ENCODE results near the gene SH2D3C.
A peak's percentile ranks its signal among the peaks of the same experiment; 100 is the strongest.

The SH2D3C gene

DNA sequence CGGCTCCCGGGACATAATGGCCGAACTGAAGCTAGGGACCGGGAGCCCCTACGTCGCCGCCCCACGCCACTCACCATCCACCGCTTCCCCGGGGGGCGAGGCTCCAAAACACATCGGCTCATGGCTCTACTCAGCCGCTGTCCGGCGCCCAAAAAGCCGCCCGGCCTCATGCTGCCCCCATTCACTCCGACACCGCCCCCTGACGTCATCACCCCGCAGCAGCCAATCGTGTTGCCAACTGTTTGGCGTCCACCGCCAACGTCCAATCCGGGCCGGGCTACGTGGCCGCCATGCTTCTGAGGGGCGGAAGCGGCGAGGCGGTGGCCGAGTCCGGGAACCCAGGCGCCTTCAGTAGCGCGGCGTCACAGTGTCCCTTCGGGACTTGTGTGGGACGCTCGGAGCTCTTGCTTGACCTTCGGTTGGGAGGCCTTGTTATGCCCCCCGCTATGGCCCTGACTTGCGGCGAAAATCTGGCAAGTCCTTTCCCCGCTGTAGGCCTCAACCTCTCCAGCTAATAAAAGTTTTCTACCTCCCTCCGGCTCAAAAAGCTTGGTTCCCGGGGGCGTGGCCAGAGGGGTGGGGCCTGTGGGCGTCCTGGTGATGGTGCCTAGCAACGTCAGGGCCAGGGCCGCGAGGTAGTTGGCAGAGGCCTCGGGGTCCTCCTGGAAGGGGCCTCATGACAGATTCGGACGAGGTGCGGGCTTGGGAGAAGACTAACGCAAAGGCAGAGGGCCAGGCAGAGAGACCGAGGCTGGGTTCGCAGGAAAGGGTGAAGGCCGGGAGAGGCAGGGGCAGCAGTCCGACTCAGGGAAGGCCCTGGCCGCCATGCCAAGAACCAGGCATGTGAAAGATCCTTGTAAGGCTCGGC lies 62.8 kb downstream of the SH2D3C start, which contains the start of the genes PTRH1 and TTC16:
Gene PTRH1 (minus strand): TSS at position 194 of the 868 bp plus-strand sequence. CDS start 24 bp downstream, at position 170.
Gene TTC16 (plus strand): TSS at position 610 of the 868 bp plus-strand sequence. CDS start 67 bp downstream, at position 677.
- DNase-seq = peak; percentile 94

DNA sequence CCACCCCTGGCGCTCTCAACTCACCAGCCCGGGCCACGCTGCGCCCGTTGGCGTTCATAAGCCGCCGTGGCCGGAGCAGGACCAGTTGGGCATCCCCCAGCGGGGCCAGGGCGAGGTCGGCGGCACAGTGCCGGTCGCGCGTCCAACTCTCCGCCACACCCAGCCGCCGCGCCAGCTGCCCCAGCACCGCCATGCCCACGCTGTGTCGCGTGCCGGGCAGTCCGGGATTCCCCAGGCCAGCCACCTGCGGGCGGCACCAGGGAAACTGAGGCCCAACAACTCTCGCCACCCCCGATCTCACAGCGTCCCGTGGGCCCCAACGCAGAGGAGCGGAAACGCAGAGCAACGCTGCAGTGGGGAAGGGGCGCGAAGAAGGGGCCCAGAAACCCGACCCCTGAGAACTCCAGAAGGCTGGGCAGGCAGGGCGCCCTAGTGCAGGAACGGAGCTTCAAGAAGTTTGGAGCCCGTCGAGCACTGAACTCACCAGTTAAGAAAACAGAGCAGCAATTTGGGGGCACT lies 63.5 kb downstream of the SH2D3C start:
- DNase-seq = no peak

DNA sequence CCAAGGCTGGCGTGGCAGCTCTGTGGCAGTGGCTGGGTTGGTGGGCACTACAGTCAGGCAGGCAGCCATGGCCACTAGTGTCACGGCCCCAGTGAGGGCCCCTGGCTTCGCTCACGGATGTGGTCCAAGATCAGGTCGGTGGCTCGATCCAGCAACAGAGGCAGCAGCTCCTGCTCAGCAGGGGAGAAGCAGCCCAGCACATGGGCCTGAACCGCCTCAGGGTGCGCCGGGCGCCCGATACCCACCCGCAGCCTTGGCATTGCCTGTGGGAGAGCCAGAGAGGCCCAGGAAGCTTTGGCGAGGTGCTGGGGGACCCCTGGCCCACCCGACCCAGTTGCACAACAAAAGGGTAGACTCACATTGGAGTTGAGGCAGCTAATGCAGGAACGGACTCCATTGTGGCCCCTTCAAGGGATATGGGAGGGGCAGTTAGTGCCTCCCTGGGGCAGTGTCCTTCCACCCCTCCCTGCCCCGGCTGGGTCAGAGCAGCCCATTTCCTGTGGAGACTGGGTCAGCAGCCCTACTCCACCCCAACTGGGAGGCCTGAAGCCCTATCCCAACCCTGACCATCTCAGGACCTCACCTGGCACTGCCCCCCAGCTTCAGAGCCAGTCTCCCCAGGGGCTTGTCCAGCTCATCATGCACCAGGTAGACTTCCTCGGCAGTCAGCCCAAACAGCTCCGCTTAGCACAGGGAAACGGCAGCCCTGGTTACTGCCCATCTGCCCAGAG lies 64.3 kb downstream of the SH2D3C start:
- no peak for DNase-seq

DNA sequence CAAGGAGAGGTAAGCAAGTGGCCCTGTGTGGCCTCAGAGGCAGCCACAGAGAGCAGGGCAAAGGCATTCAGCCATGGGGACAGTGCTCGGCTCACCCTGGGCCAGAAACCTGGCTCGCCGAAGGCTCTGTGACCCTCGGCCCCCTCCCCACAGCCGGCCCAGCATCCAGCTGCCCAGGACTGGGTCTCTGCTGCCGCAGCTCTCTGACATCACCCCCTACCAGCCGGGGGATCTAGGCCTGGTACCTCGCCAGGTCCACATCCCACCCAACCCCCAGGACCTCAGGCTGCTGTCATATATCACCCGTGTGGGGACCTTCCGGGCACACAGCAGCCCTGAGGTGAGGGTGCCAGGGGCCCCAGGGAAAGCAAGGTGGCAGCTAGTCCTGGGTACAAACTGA lies 65.6 kb downstream of the SH2D3C start:
- no peak for DNase-seq

DNA sequence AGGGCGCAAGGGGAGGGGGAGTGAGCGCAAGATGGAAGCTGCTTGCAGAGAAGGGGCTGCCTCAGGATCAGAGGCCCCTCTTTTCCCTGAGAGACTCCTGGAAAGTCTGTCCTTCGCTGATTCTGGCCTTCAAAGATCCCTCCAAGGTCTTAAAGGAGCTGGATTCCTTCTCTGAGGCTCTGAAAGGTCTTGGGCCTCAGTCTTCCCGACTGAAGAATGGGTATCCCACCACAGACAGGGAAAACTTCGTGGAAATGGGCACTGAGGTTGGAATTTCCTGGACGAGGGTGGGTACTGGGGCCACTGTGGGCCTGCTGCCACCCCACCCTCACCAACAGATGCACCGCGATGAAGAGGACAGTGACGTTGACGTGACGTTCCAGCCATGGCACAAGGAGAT lies 66.1 kb downstream of the SH2D3C start:
- DNase-seq = no peak

DNA sequence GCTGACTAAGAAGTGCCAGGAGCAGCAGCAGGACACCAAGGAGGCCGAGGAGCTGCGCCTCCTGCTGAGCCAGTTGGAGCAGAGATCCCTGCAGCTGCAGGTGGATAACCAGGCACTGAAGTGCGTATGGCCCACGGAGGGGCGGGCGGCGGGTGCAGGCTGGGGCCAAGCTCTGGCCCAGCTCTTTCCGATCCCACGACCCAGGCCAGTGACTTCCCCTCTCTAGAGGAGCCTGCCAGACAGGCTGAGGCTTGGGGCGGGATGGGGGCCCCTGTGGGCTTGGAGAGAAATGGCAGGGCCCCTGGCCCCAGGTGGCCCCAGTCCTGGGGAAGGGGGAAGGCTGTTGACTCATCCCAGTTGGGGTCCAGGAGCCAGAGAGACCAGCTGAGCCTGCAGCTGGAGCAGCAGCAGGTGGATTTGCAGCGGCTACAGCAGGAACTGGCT lies 66.6 kb downstream of the SH2D3C start:
- no peak for DNase-seq

DNA sequence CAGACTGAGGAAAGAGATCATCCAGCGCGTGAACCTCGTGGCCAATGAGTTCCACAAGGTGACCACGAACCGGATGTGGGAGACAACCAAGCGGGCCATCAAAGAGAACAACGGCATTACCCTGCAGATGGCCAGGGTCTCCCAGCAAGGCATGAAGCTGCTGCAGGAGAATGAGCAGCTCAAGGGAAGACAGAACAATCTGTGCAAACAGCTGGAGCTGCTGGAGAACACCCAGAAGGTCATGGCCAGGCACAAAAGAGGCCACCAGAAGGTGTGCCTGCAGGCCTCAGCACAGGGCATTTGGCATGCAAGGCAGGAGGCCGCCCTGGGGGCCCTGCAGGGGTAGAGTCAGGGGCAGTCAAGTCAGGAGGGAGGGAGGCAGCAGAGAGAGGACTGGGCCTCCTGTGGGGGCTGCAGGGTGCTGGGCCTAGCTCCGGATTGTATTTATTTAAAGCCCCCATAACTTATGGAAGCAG lies 67.2 kb downstream of the SH2D3C start:
- DNase-seq = no peak

DNA sequence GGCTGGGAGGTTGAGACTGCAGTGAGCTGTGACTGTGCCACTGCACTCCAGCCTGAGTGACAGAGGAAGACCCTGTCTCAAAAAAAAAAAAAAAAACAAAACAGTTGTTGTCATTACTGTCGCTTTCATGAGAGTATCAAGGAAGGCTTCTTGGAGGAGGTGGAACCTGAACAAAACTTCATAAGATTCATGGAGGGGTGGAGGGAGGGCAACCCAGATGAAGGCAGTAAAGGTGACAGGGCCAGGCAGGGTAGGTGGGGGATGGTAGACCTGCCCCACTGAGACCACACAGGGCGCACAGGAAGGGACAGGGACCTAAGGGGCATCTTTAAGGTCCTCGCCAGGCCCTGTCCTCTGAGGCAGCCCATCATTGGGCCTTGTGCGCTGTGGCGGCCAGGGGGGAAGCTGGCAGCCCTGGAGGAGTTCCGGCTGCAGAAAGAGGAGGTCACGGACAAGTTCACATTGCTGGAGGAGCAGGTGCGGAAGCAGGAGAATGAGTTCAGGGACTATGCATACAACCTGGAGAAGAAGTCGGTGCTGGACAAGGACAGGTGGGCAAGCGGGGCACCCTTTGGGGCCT lies 68.2 kb downstream of the SH2D3C start:
- no peak for DNase-seq

DNA sequence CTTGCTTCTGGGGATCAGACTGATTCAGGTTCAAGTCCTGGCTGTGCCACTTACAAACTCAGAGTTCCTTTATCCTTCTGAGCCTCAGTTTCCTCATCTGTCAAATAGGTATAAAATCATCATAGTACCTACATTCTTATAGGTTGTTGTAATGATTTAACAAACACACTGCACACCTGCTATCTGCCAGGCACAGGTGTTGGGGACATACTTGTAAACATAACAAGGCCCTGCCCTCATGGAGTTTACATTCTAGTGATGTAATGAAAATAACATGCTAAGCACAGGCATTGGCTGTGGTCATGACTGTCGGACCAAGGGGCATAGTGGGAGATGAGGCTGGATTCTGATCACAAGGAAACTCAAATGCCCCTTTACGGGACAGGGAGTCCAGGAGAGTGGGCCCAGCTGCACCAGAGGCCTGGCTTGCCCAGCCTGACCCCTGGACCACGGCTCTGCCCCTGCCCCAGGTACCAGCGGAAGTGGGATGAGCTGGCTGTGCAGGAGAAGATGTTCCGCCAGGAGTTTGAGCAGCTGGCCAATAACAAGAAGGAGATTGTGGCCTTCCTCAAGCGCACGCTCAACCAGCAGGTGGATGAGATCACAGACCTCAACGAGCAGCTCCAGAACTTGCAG lies 69.4 kb downstream of the SH2D3C start:
- DNase-seq = no peak

DNA sequence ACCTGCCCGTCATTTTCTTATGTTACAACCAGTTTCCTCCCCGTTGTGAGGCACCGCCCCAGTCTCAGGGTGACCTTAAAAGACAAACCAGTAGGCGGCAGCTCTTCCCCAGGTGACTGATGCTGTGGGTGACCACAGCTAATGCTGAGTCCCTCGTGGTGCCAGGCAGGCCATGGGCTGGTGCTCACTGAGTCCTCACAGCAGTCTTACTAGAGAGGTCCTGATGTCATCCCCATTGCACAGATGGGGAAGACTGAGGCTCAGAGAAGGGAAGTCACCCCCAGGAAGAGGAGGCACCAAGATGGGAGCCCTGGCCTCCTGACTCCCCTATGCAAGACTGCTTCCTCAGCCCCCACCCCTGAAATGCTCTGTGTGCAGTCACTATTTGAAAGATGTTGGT lies 70.7 kb downstream of the SH2D3C start:
- DNase-seq = peak; percentile 39

DNA sequence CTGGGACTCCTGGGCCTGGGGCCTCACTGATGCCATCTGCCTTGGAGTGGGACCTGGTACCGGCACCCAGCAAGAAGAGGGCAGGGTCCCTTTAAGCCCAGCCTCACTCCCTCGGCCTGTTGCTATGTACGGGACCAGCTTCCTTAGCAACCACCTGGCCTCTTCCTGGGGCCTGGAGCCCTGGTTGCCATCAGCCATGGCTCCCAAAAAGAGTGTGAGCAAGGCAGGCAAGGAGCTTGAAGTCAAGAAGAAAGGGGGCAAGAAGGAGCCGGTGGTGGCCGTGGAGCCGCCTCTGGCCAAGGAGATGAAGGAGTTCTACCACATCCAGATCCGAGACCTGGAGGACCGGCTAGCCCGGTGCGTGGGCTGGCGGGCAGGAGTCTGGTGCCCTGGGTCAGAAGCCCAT lies 71.6 kb downstream of the SH2D3C start, which contains the start of gene CFAP157:
Gene CFAP157 (plus strand): TSS at position 153 of the 406 bp plus-strand sequence. CDS start 44 bp downstream, at position 197.
- DNase-seq = no peak

DNA sequence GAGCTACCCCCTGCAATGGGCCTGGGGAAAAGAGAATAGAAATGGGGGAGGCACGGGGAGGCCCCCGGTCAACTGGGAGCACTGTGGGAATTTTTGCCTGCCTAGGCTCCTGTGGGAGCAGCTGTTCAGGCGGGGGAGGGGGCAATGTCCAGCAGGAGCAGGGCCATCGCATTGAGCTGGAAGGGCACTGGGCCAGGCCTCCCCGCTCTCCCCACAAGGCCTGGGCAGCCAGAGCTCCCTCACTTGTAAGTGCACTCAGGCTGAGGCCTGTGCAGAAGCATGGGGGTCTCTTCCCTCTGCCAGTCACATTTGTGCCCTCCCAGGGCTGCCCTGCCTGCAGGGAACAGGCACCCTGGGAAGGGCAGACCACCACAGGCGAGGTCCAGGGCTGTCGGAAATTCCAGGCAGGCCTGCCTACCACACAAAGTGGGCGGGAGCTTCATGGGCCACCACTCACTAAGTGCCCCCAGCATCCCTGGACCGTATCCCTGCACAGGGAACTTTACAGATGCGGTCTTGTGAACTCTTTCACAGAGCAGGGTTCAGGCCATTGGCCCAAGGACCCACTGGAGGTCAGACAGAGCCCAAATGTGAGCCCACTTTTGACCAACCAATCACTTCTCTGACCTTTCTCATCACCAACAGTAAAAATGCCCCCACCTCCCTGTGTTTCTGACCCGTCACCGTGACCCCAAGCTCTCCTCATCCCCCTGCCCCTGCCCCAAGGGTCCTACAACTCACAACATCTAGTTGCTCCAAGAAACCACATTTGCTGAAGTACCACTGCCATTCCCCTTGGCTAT lies 72.7 kb downstream of the SH2D3C start:
- DNase-seq = no peak

DNA sequence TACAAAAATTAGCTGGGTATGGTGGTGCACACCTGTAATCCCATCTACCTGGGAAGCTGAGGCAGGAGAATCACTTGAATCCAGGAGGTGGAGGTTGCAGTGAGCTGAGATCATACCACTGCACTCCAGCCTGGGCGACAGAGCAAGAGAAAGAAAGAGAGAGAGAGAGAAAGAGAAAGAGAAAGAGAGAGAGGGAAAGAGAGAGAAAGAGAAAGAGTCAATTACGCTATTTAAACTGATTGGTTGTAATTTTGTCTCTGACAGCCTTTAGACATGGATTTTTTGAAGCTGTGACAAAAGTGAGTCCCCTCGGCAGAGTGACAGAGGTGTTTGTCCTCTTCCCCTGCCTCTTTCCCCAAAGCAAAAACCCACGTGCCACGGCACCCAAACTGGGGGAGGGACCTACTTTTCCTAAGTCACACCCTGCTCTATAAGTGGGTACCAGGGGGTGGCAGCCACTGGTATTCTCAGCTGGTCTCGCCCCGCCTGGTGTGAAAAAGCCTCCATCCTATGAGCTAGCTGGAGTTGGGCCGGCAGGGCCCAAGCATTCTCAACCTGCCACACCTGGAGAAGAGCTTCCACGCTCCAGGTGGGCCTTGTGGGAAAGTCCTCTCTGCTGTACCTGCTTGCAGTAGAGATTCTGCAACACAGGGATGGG lies 75.0 kb downstream of the SH2D3C start:
- no peak for DNase-seq

DNA sequence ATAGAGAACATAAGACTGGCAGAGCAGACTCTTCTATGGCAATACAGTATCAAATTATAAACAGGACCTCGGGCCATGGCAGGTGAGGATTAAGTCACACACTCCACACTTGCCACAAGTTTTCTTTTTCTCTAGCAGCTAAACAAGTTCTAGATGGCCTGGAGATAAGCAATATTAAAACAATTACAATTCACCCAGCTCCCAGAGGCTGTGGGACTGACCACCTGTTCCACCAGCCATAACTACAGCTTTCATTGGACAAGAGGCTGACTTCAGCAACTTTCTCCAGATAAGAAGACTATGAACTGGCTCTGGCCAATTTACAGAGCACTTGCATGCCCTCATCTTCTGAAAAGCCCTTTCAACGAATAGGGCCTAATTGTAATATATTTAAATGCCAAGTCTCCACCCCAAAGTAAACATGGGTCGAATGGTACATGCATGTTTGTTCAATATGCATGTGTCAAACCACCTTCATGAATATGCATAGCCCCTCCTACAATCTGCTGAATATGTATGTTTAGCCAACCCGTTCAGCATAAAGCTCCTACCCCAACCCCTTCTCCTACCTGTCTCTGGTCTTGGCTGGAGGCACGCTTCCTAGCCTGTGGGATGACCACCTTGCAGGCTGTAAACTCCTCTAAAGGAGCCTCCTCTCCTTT lies 77.7 kb downstream of the SH2D3C start:
- DNase-seq = no peak

DNA sequence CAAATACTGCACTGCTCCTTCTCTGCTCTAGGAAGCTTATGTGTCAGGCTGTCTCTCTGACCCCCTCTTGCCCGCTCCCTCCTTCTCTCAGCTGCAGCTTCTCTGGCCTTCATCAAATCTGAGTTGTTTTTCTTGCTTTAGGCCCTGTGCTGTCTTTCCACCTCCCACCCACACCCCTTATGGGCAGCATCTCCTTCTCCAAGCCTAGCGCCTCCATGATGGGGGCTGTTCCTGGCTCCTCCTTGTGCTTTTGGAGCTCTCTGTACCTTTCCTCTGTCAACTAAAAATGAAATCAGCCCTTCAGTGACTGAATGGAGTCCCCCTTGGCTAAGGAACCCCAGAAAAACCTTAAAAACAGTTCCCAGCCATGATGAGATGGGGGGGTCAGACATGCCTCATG lies 78.3 kb downstream of the SH2D3C start:
- DNase-seq = no peak

DNA sequence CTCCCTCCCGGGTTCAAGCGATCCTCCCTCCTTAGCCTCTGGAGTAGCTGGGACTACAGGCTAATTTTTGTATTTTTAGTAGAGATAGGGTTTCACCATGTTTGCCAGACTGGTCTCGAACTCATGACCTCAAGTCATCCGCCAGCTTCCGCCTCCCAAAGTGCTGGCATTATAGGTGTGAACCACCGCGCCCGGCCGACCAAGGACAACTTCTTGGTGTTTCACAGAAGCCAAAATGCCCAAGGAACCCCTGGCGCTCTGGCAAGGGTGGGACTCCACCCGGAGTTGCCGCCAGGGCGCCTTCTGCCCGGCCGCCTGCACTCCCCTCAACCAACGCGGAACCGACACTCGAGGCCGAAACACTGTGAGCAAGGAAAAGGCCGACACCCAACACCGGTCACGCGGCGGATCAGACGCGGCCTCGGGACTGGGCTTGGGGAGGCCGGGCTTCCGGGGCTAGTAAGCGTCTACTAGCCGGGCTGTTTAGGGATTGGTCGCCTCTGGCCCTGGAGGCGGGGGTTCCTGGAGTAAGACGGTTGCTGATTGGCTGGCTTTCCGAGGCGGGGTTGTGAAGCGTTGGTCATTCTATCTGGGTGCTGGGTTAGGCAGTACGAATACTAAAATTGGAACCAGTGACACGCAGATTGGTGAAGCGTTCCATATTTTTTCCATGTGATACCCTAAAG lies 79.3 kb downstream of the SH2D3C start:
- peak; percentile 74 for DNase-seq

DNA sequence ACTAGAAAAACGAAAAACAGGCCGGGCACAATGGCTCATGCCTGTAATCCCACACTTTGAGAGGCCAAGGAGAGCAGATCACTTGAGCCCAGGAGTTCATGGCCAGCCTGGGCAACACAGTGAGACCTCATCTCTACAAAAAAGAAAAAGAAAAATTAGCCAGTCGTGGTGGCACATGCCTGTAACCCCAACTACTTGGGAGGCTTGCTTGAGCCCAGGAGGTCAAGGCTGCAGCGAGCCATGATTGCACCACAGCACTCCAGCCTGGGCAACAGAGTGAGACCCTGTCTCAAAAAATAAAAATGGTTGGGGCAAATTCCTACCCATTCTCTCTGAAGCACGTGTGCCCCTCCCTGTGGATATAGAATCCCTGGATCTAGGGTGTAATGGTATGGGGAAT lies 80.1 kb downstream of the SH2D3C start:
- DNase-seq = no peak

DNA sequence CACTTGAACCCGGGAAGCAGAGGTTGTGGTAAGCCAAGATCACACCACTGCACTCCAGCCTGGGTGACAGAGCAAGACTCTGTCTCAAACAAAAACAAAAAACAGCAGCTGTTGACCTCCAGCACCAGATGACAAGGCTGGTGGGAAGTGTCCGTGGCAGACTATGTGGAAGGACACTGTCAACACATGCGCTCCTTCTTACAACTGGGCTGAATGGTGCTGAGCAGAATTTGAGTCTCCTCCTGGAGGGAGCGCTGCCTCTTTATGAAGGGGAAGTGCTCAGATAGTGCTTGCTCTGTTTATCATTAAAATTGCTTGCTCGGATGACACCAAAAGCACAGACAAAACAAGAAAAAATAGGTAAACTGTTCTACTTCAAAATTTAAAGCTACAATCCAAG lies 80.9 kb downstream of the SH2D3C start:
- DNase-seq = no peak

DNA sequence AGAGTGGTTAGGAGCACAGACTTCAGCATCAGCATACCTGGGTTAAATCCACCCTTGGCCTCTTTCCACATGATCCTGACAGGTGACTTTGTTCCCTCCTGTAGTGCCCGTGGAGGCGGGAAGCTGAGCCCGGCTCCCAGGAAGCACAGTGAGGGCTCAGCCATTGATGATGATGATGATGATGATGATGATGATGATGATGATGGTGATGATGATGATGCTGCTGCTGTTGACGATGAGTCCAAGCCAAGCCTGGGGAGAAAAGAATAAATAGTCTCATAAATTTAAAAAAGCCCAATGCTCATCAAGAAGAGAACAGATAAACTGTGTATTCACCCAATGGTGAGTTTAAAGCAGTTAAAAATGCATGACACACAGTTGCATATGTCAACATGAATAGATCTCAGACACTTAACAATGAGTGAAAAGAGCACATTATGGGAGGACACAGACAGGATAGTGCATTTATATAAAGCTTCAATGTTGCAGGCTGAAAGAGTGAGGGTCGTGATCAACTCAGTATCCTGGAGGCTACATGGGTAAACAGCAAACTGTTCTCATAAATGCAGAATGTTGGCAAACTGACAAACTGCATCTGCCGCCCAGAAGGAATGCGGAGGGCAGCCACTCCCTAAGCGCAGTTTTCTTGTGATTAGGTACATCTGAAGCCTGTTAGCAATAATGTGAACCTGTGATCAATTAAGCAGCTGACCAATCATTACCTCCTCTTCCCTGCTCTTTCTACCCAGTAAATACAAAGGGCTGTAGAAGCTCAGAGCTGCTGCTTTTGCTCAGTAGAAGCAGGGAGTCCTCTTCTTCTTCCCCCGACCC lies 83.4 kb downstream of the SH2D3C start:
- DNase-seq = no peak
